CD4-positive, alpha-beta memory T cell (primary cell): Measurements from ENCODE around the gene THAP7. TPM values are rescaled to one million over a fixed set of nuclear protein-coding genes. Genes with fewer than 3 reads are reported as not detected.
A peak's percentile ranks its signal among the peaks of the same experiment; 100 is the strongest.

ENCODE experiments used
- CTCF ChIA-PET: fragments of 350-600 bp; sonication (Branson Sonifier 250); formaldehyde crosslinking; loops from one replicate; lab custom pipeline; 2021; ENCODE audit warnings: inconsistent platforms; ENCODE audit not compliant: partially characterized antibody; lab: Charles Lee
- POLR2A ChIA-PET: fragments of 350-600 bp; sonication (Branson Sonifier 250); formaldehyde crosslinking; loops from one replicate; lab custom pipeline; 2021; ENCODE audit not compliant: partially characterized antibody; lab: Charles Lee
- DNase-seq, 5 donors: peaks; one replicate each; pipeline versions ENCODE4 v3.0.0 to v3.0.0-alpha.2; 2020 to 2022; ENCODE audit warnings: mixed read lengths in 1 of 5
- H3K27ac ChIP-seq: one replicate; pipeline ENCODE4 v1.7.0; 2013; ENCODE audit warnings: low read depth, low read length
- H3K27me3 ChIP-seq: 2 replicates; pipeline ENCODE4 v1.7.0; 2013; ENCODE audit warnings: mild to moderate bottlenecking, low read length, moderate library complexity; ENCODE audit not compliant: insufficient read depth
- H3K36me3 ChIP-seq: 2 replicates; pipeline ENCODE4 v1.7.0; 2013; ENCODE audit warnings: mild to moderate bottlenecking, low read length, moderate library complexity; ENCODE audit not compliant: insufficient read depth
- H3K4me1 ChIP-seq: 2 replicates; pipeline ENCODE4 v1.7.0; 2013; ENCODE audit warnings: mild to moderate bottlenecking, low read length, moderate library complexity; ENCODE audit not compliant: insufficient read depth
- H3K4me3 ChIP-seq, 2 donors: one replicate each; pipeline ENCODE4 v1.7.0; 2013; ENCODE audit warnings: low read length in 2 of 2, mild to moderate bottlenecking in 1 of 2
- H3K9me3 ChIP-seq, 2 donors: one replicate each; pipeline ENCODE4 v1.7.0; 2013; ENCODE audit warnings: low read length in 2 of 2, control low read depth in 1 of 2; ENCODE audit not compliant: control insufficient read depth in 1 of 2
- H3K27ac Mint-ChIP-seq, 7 donors: one replicate each; pipeline ENCODE4 v1.8.0; 2020 to 2021; ENCODE audit warnings: mixed read lengths in 7 of 7, mild to moderate bottlenecking in 6 of 7, inconsistent platforms in 3 of 7, moderate library complexity in 3 of 7
- H3K27me3 Mint-ChIP-seq, 2 donors: one replicate each; pipeline ENCODE4 v1.8.0; 2020 to 2021; ENCODE audit warnings: mixed read lengths in 2 of 2
- H3K36me3 Mint-ChIP-seq, 2 donors: one replicate each; pipeline ENCODE4 v1.8.0; 2020 to 2021; ENCODE audit warnings: mixed read lengths in 2 of 2, inconsistent platforms in 1 of 2, mild to moderate bottlenecking in 1 of 2
- H3K4me1 Mint-ChIP-seq, 4 donors: one replicate each; pipeline ENCODE4 v1.8.0; 2020 to 2021; ENCODE audit warnings: mixed read lengths in 4 of 4, mild to moderate bottlenecking in 1 of 4
- H3K4me3 Mint-ChIP-seq, 8 donors: one replicate each; pipeline ENCODE4 v1.8.0; 2020 to 2021; ENCODE audit warnings: mixed read lengths in 8 of 8, mild to moderate bottlenecking in 7 of 8, moderate library complexity in 6 of 8, inconsistent platforms in 3 of 8
- H3K9me3 Mint-ChIP-seq, 8 donors: one replicate each; pipeline ENCODE4 v1.8.0; 2020 to 2021; ENCODE audit warnings: mixed read lengths in 8 of 8, mild to moderate bottlenecking in 5 of 8, inconsistent platforms in 3 of 8, moderate library complexity in 1 of 8
- intact Hi-C: fragments of 100-400 bp; cut with micrococcal nuclease; formaldehyde crosslinking; loops from one replicate; pipeline ENCODE4 v1.15.1; 2023
- polyA plus RNA-seq, 2 donors: library from polyadenylated mRNA; unstranded; fragments of 300-500 nt; fragmentation: Illumina TruSeq; gene quantifications; one replicate each; pipeline ENCODE4 v1.2.3, GENCODE V29; 2021
- total RNA-seq, 2 experiments: library from RNA; stranded (reverse); gene quantifications; one replicate each; pipeline ENCODE4 v1.2.3, GENCODE V29; 2021

THAP7 gene
- total and polyA plus RNA-seq, 4 experiments from 2014 or later, result 45.9 to 65.0 (median 53.6) TPM

DNA sequence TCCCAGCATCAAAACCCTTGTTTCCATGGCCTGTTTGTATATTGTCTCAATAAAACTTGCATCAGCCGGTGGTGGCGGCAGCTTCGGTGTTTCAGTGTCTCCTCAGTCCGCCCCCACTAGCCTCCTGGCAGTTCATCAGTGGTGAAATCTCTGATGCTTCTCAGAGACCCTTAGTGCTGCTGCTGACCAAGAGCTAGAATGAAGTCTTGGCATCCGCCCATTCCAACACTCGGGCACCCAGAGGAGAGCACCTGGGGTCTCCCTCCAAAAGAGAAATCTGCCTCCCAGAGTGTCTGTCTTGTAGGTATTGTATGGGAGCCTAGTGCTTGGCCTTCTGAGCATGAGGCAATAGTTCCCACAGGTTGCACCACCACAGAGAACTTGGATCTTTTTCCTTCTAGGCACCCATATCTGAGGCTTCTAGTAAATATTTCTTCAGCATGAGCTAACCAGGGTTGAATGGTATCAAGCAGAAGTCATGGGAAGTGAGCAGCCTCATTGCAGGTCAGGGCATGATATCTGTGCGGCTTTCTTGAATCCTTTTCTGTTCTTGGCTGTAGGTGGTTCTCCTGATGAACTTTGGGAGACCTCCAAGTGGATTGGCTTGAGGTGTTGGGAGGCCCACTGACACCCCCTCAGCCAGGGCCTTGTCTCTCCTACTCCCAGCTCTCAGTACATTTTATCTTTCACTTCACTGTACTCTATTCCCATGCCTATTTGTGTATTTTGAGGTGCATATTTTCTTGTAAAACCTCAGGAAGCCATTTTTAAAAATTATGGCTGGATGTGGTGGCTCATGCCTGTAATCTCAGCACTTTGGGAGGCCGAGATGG, 48.0 kb downstream of the THAP7 start:
- Histone ChIP-seq H3K4me1 (peaks cover 26% of the 10 kb centered on the region), H3K9me3 (no peaks in the 10 kb centered on the region), H3K4me3 (no peak overlapping the region), H3K27ac (no peak overlapping the region), H3K36me3 (peaks cover 48% of the 10 kb centered on the region), H3K27me3 (peaks cover 7% of the 10 kb centered on the region)
- Mint-ChIP-seq H3K36me3 (peaks cover 38 to 50% of the 10 kb centered on the region in 2 donors), H3K4me1 (peaks cover 7 to 27% (median 14%) of the 10 kb centered on the region in 4 donors), H3K4me3 (no peak overlapping the region), H3K9me3 (no peaks in the 10 kb centered on the region), H3K27ac (peak overlapping the region in 1 of 7 donors; percentile 77), H3K27me3 (peaks cover 8 to 11% of the 10 kb centered on the region in 2 donors)
- ChIA-PET CTCF (interaction anchor here (1.2 kb wide), 1 partner anchor 149 kb away, joined by 3 read pairs; no protein-coding TSS in a partner anchor), POLR2A (no interaction called here)
- no peak for DNase-seq
- intact Hi-C loops, result no loop called here

DNA sequence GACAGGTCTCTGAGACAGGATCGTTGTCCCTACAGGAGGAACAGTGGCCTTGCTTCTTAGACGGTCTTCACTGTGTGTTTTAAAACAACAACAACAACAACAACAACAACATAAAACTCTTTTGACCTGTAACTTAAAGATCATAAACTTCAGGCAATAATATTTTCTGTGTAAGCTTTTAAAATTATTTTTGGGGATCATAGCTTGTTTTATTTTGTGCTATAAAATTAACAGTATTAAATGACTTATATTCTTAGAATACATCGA, 48.6 kb downstream of the THAP7 start:
- Histone ChIP-seq H3K27ac (no peak overlapping the region), H3K9me3 (no peaks in the 10 kb centered on the region), H3K4me1 (peaks cover 27% of the 10 kb centered on the region), H3K36me3 (peaks cover 48% of the 10 kb centered on the region), H3K27me3 (peaks cover 6% of the 10 kb centered on the region), H3K4me3 (no peak overlapping the region)
- Mint-ChIP-seq H3K9me3 (no peaks in the 10 kb centered on the region), H3K4me1 (peaks cover 8 to 32% (median 17%) of the 10 kb centered on the region in 4 donors), H3K36me3 (peaks cover 38 to 50% of the 10 kb centered on the region in 2 donors), H3K27ac (no peak overlapping the region), H3K4me3 (no peak overlapping the region), H3K27me3 (peaks cover 7 to 9% of the 10 kb centered on the region in 2 donors)
- intact Hi-C loops, result no loop called here
- POLR2A ChIA-PET, result no interaction called here
- CTCF ChIA-PET, result interaction anchor here (1.7 kb wide), 1 partner anchor 15 kb away, joined by 4 read pairs; no protein-coding TSS in a partner anchor
- no peak for DNase-seq

DNA sequence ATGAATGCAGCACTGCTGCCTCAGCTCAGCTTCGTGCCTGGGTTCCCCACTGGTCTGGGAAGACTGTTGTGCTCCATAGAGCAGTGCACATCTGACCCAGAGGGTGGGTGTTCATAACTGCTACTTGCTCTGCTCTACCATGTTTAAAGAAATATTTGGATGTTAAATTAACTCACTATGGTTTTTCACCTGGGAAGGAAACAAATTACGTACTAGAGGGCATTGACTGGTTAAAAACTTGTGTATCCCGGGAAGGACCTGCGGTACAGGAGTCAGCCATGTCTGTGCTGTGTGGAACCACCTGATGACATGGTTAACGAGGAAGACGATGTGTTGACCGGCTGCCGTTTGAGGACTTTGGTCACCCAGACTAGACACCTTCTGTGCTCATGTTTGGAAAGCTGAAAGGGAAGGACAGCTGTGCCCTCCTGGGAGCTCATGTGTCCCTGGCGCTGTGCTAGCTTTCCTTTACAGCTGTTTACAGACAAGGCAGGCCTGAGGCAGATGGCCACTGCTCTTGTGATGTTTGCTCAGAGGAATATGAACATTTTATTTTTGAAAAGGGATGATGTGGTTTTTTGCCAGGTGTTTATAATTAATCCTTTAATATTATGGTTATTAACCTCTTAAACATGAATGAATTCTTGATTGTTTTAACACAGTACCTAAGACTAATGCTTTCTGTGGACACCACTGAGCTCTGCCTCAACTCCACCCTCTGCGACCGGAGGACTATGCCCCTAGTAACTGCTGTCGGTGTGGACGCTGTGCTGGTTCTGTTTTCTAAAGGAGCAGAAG, 49.2 kb downstream of the THAP7 start:
- Histone ChIP-seq H3K4me1 (peaks cover 23% of the 10 kb centered on the region), H3K27ac (no peak overlapping the region), H3K9me3 (no peaks in the 10 kb centered on the region), H3K27me3 (peaks cover 1% of the 10 kb centered on the region), H3K4me3 (no peak overlapping the region), H3K36me3 (peaks cover 48% of the 10 kb centered on the region)
- Mint-ChIP-seq H3K9me3 (no peaks in the 10 kb centered on the region), H3K27me3 (peaks cover 3 to 4% of the 10 kb centered on the region in 2 donors), H3K36me3 (peaks cover 38 to 52% of the 10 kb centered on the region in 2 donors), H3K4me3 (no peak overlapping the region), H3K4me1 (peaks cover 10 to 34% (median 23%) of the 10 kb centered on the region in 4 donors), H3K27ac (peak overlapping the region in 1 of 7 donors; percentile 57)
- ChIA-PET CTCF (interaction anchor here (1.7 to 2.6 kb wide), 2 partner anchors 9 to 15 kb away, joined by 4 to 7 read pairs; no protein-coding TSS in a partner anchor), POLR2A (no interaction called here)
- intact Hi-C loops, result no loop called here
- no peak for DNase-seq

DNA sequence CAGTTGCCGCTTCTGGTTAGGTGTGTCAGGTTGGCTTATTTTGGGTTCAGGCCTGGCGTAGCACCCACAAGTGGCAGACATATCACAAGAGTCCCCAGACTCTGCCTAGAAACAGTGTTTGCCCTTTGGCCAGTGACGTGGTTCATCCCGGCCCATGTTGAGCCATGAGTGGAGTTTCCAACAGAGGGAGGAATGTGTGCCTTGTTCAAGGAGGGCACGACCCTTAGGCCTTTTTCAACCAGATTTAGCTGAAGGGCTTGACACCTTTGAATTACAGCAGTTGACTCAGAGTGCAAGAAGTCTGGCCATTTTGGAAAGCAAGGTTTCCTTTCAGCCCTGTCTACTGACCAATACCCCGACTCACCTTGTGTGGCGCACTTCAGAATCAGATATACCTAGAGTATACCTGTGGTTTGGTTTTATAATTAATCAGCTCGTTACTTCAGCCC, 50.0 kb downstream of the THAP7 start:
- Histone ChIP-seq H3K36me3 (peaks cover 48% of the 10 kb centered on the region), H3K4me1 (peaks cover 18% of the 10 kb centered on the region), H3K9me3 (no peaks in the 10 kb centered on the region), H3K4me3 (no peak overlapping the region), H3K27me3 (no peaks in the 10 kb centered on the region), H3K27ac (no peak overlapping the region)
- intact Hi-C loops, result no loop called here
- ChIA-PET CTCF (interaction anchor here (1.7 to 2.6 kb wide), 2 partner anchors 10 to 14 kb away, joined by 4 to 7 read pairs; no protein-coding TSS in a partner anchor), POLR2A (no interaction called here)
- peaks cover 10 to 39% (median 24%) of the 10 kb centered on the region in 4 donors for H3K4me1 Mint-ChIP-seq
- peaks cover 38 to 56% of the 10 kb centered on the region in 2 donors for H3K36me3 Mint-ChIP-seq
- H3K27me3 Mint-ChIP-seq, result peaks cover 3% of the 10 kb centered on the region in 2 donors
- H3K9me3 Mint-ChIP-seq, result no peaks in the 10 kb centered on the region
- H3K4me3 Mint-ChIP-seq, result no peak overlapping the region
- peak overlapping the region in 1 of 7 donors; percentile 25 for H3K27ac Mint-ChIP-seq
- no peak for DNase-seq

DNA sequence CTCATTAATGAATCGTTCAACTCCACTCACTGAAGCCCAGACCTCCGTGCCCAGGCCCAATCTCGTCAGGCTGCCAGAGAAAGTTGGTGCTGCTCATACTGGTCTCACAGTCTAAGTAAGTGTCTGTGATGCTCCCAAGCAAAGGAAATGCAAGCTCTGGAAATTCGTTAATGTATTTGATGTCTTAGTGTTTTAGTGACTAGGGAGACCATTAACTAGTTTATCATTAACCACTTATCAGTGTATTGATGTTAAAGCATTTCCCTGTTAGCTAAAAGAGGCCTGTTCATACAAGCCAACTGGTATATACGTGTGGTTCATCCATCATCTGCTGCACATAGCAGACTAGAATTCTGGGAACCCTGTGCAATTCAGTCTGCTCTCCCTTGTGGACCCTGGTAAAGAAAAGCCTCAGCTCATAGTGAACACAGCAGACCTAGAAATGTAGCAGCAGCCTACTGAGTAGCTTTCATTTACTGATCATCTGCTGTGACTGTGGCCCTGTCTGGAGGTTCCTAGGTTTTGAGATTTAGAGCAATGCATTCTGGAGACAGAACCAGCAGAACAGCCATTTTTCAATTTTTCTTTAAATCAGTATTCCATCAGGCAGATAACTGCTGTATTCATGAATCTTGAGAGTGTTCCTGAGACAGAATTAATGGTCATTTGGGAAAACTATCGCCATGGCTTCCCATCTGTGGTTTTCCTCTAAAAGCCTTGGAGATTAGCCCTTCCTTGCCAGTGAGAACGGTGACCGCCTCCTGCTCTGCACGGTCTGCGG, 50.6 kb downstream of the THAP7 start:
- no peak overlapping the region for H3K4me3 ChIP-seq
- H3K36me3 ChIP-seq, result peaks cover 48% of the 10 kb centered on the region
- Mint-ChIP-seq H3K27ac (peak overlapping the region in 1 of 7 donors; percentile 13), H3K4me1 (peaks cover 14 to 39% (median 26%) of the 10 kb centered on the region in 4 donors), H3K9me3 (no peaks in the 10 kb centered on the region), H3K27me3 (peaks cover 1% of the 10 kb centered on the region in 2 donors), H3K36me3 (peaks cover 42 to 60% of the 10 kb centered on the region in 2 donors), H3K4me3 (no peak overlapping the region)
- ChIA-PET CTCF (interaction anchor here (1.7 to 2.6 kb wide), 2 partner anchors 11 to 13 kb away, joined by 4 to 7 read pairs; no protein-coding TSS in a partner anchor), POLR2A (no interaction called here)
- no peaks in the 10 kb centered on the region for H3K27me3 ChIP-seq
- no peaks in the 10 kb centered on the region for H3K9me3 ChIP-seq
- no peak overlapping the region for H3K27ac ChIP-seq
- intact Hi-C loops, result no loop called here
- peaks cover 17% of the 10 kb centered on the region for H3K4me1 ChIP-seq
- DNase-seq, result no peak

DNA sequence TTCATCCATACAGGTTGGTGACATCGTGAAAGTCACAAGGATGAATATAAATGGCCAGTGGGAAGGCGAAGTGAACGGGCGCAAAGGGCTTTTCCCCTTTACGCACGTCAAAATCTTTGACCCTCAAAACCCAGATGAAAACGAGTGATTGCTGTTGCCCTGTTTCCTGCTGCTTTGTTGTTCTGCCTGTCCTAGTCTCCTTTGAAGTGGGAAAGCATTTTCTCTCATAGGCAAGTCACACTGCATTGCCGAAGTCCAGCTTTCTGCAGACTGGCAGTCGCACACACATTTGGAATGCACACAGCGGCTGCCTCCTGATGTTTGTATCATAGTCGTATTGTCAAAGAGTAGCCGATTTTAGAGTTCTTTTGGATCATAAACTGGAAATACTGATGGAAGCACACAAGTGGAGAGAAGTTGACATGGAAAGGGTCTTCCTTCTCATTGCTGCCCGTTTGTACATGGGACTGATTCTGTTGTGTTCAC, 52.2 kb downstream of the THAP7 start:
- H3K4me3 Mint-ChIP-seq, result peak overlapping the region in 2 of 8 donors; percentile 3 to 40
- H3K27ac Mint-ChIP-seq, result peak overlapping the region in 3 of 7 donors; percentile 7 to 40 (median 35)
- H3K9me3 ChIP-seq, result no peaks in the 10 kb centered on the region
- peaks cover 43 to 61% of the 10 kb centered on the region in 2 donors for H3K36me3 Mint-ChIP-seq
- ChIA-PET CTCF (no interaction called here), POLR2A (no interaction called here)
- no peak overlapping the region for H3K4me3 ChIP-seq
- H3K27me3 Mint-ChIP-seq, result no peaks in the 10 kb centered on the region
- peaks cover 25 to 50% (median 39%) of the 10 kb centered on the region in 4 donors for H3K4me1 Mint-ChIP-seq
- H3K4me1 ChIP-seq, result peaks cover 31% of the 10 kb centered on the region
- intact Hi-C loops, result loop anchor here (10.0 kb wide), 1 partner anchor 65 kb away; no protein-coding TSS in a partner anchor
- peaks cover 52% of the 10 kb centered on the region for H3K36me3 ChIP-seq
- H3K9me3 Mint-ChIP-seq, result no peaks in the 10 kb centered on the region
- H3K27me3 ChIP-seq, result no peaks in the 10 kb centered on the region
- DNase-seq, result no peak
- H3K27ac ChIP-seq, result no peak overlapping the region
